GM10266 (cell line): ENCODE results near the gene DDX39B.
"Not testable (repeated sequence)": the region's sequence is repeated elsewhere in the genome, so short reads cannot be mapped to it uniquely, and the experiment has no call there.

ENCODE experiments used
- DNase-seq: peaks from one replicate; pipeline ENCODE4 v3.0.0; 2012; ENCODE audit errors: extremely low spot score
- TF ChIP-seq, protein P1 (sequence below): IDR thresholded peaks from 2 replicates; pipeline ENCODE4 v1.5.1; 2012; ENCODE audit warnings: mild to moderate bottlenecking, low read depth; ENCODE audit not compliant: control insufficient read depth, insufficient read depth; ENCODE audit errors: missing control alignments

The DDX39B gene

DNA sequence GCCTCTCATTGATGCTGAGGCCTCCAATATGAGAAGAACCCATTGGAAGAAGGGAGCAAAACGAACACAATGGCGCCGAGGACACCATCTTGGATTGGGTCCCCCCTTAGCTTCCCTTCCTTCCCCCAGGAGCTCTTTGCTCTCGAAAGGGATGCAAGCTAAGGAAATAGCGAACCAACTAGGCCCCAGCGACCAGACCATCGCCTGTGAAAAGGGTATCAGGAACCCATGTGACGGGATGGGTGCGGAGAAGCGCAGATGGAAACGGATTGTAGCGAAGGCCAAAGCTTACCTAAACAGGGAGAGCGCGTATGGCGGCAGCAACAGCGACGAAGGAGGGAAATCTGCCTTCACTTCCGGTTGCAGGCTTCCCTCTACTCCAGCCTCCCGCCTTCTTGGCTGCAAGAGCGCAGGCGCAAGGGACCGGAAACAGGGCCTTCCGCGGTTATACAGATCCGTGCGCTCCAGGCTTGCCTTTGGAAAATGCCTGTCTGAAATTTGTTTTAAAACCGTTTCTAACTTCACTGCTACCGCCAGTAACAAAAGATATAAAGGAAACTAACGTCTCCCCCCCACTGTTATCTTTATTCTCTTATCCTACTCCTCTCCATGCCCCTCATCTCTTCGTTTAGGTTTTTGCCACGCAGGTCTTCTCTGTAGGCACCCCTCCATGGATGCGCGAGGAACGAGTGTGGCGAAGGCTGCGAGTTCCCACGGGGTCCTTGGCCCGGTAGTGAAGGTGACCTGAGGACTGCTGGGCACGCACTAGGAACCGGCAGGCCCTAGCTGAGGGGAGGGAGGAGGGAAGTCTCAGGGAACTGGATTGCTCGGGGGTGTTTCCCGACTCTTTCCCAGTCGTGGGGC lies at the start of gene DDX39B:
Gene DDX39B (minus strand): TSS at position 346 of the 864 bp plus-strand sequence. CDS start 1,471 bp downstream, outside the sequence.
- peak; percentile 92 for DNase-seq
- TF ChIP-seq, protein P1, sequence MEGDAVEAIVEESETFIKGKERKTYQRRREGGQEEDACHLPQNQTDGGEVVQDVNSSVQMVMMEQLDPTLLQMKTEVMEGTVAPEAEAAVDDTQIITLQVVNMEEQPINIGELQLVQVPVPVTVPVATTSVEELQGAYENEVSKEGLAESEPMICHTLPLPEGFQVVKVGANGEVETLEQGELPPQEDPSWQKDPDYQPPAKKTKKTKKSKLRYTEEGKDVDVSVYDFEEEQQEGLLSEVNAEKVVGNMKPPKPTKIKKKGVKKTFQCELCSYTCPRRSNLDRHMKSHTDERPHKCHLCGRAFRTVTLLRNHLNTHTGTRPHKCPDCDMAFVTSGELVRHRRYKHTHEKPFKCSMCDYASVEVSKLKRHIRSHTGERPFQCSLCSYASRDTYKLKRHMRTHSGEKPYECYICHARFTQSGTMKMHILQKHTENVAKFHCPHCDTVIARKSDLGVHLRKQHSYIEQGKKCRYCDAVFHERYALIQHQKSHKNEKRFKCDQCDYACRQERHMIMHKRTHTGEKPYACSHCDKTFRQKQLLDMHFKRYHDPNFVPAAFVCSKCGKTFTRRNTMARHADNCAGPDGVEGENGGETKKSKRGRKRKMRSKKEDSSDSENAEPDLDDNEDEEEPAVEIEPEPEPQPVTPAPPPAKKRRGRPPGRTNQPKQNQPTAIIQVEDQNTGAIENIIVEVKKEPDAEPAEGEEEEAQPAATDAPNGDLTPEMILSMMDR: no peak

DNA sequence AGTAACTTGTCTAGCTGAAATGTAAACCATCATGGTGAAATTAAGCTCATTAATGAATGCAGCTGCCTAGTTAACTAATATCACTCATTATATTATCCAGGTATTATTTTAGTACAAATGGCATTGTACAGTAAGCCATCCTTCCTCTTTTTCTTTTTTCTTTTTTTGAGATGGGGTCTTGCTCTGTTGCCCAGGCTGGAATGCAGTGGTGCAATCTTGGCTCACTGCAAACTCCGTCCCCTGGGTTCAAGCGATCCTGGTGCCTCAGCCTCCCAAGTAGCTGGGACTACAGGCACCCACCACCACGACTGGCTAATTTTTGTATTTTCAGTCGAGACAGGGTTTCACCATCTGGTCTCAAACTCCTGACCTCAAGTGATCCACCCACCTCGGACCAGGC lies 48.9 kb upstream of the DDX39B start:
- not testable (repeated sequence) for DNase-seq

DNA sequence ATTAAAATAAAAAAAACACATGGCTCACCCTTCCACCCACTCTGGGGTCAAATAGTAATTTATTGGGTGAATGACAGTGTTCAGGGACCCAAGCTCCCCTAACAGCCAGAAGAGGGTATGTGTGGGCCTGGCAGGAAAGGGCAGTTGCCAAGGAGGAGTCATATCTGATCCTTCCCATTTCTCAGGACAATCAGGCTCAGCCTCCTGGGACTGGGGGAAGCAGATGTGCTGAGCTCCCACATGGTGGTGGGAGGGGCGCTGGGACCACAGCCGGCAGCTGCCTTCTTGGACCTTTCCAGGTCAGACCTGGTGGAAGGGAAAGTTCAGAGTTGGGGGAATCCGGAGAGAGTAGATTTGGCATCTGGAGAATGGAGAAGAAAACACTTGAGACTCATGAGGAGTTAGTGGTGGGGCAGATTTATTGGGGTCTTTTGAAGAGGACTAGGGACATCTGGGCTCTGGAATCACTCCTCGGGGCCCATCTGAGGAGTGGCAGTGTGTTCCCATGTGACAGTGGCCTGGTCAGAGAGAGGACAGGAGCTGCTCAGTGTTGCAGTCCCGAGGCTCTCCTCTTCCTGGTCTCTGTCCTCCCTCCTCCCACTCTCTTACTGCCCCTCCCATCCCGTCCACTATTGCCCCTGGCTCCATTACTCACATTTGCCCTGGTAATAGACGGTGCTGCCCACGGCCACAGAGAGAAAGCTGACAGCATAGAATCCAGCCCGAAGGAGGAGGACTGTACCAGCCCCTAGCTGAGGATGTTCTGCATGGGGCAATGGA lies 47.3 kb upstream of the DDX39B start:
- TF ChIP-seq, protein P1: no peak
- no peak for DNase-seq

DNA sequence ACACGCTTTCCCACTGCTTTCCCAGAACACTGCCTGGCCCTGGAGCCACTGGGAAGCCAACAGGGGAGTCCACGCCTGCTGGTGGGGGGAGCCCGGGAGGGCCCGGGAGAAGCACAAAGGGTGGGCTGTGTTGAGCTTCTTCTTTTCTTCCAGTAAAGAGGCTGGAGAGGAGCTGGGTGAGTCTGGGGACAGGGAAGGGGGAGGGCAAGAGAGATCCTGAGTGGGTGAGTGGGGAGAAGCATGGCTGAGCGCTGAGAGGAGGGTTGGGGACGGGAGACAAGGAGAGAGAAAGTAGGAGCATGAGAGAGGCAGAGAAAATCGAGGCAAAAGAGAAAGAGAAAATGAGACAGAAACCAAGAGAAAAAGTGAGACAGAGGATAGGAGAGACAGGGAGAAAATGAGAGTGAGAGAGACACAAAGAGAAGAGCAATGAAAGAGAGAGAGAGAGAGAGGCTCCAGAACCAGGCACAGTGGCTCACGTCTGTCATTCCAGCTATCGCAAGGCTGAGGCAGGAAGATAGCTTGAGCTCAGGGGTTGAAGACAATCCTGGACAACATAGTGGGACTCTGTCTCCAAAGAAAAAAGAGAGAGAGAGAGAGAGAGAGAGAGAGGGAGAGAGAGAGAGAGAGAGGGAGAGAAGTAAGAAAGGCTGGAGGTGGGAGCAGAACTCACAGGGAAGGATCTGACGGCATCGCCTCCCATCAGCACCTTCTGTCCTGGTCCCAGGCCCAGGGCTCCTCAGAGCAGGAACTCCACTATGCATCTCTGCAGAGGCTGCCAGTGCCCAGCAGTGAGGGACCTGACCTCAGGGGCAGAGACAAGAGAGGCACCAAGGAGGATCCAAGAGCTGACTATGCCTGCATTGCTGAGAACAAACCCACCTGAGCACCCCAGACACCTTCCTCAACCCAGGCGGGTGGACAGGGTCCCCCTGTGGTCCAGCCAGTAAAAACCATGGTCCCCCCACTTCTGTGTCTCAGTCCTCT lies 46.3 kb upstream of the DDX39B start:
- TF ChIP-seq, protein P1: no peak

DNA sequence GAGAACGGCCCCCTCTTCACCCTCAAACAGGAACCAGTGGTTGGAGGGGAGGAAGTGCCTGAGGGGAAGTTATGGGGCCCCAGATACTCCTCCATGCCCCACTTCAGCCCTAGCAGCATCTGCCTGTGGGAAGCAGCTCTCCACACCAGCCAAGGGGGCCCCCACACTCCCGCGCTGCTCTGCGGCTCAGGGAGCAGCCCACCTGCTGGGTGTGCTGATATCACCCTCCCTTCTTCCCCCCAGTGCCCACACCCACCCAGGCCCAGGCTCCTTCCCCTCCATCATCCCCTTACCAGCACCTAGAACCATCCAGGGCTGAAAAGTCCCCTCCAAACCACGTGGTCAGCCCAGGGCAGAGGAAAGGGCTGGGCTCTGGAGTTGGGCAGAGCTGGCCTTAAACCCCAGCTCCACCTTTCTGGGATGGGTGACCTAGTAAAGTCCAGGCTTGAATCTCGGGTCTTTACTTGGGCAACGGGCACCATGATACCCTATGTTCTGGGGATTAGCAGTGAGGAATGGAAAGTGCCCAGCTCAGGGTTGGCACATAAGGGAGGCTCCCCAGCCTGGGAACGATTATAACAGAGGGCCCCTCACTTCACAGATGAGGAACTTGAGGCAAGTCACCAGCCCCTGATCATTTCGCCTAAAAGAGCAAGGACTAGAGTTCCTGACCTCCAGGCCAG lies 44.9 kb upstream of the DDX39B start:
- no peak for DNase-seq
- TF ChIP-seq, protein P1: no peak

More for the DNA sequence above, 46.3 kb upstream of the DDX39B start:
- DNase-seq: peak; percentile 36

DNA sequence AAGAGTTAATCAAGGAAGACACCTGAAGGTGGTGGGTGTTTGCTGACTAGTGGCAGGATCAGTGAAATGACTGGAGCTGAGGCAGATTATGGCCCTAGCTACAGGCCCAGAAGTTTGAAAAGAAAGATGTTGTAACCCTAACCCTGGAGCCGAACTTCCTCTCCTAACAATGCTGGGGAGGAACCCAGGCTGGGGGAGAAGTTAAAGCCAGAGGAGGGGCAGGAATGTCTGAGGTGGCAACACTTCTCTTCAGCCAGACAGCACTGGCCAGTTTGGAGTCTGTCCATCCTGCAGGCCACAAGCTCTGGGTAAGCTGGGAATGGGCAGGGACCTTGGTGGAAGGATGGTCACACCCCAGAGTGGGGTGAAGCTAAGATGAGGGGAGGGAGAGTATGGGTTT lies 44.2 kb upstream of the DDX39B start, which contains the start of gene LST1:
Gene LST1 (plus strand): TSS at position 270 of the 400 bp plus-strand sequence. CDS start 1,023 bp downstream, outside the sequence.
- TF ChIP-seq, protein P1: no peak
- DNase-seq: no peak
